ENCODE measurements around the gene LSM14A.
A peak's percentile ranks its signal among the peaks of the same experiment; 100 is the strongest.
"Not testable (repeated sequence)": the region's sequence is repeated elsewhere in the genome, so short reads cannot be mapped to it uniquely, and the experiment has no call there.

The LSM14A gene

DNA sequence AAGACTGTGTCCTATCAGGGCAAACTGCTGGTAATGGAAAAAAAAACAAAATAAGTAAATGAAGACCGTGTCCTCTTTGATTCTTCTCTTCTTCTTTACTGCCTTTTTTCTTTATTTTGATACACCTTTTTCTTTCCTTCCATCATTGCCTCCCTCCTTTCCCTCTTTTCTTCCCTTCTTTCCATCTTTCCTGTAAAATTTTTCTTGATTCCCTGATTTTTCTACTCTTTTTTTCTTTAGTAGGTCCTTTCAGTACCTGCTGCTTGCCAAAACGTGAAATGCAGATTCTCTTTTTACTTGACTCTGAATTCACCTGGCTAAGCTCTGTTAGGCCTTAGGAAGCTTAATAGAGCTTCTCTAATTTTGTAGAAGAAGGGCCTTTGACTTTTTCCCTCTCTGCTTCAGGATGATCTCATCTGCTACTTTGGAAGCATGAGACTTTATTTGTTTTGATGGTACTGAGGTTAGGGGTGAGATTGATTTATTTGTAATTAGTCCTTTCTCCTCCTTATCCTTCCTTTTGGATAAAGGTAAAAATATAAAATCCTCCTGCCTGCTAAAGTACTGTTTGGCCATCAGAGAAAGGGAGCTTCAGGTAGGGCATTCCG is 19.2 kb downstream of the LSM14A start:
- no peak for DNase-seq (ENCODE audit: low spot score)

DNA sequence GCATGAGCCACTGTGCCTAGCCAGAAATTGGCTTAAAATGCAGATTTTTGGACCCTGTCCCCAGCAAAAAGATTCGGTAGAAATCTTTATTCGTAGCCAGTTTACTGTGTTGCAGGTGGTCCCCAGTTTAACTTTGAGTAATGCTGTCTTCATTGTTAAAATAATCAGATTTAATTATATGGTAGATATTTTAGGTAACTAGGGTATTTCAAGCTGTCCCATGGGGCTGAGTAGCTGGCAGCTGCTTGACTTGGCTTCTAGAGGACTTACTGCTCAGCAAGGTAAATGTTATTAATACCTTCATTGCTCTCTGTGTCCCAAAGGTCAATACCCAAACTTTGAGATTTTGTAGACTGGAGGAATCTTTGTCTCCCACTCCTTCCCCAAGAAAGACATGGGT is 21.1 kb downstream of the LSM14A start:
- no peak for DNase-seq (ENCODE audit: low spot score)

DNA sequence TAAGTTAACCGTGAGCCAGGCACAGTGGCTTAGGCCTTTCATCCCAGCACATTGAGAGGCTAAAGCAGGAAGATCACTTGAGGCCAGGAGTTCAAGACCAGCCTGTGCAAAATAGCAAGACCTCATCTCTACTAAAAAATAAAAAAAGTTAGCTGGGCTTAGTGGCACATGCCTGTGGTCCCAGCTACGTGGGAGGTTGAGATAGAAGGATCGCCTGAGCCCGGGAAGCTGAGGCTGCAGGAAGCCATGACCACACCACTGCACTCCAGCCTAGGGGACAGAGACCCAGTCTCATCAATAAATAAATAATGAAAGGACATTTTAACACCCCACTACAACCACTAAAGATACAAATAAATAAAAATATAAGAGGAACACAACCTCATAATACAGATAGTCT is 21.6 kb downstream of the LSM14A start:
- no peak for DNase-seq (ENCODE audit: low spot score)

DNA sequence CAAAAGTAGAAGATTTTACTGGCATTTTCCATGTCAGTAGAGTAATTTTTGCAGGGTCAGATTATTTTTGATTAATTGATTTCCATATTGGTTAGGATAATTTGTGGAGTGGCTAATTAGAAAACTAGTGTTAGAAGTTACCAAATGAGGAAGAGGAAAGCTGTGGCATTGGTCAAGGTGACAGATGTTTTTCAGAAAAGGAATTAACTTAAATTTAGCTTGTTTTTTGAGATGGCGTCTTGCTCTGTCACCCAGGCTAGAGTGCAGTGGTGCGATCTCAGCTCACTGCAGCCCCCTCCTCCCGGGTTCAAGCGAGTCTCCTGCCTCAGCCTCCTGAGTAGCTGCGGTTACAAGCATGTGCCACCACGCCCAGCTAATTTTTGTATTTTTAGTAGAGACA is 28.8 kb downstream of the LSM14A start:
- DNase-seq (ENCODE audit: low spot score), result no peak

DNA sequence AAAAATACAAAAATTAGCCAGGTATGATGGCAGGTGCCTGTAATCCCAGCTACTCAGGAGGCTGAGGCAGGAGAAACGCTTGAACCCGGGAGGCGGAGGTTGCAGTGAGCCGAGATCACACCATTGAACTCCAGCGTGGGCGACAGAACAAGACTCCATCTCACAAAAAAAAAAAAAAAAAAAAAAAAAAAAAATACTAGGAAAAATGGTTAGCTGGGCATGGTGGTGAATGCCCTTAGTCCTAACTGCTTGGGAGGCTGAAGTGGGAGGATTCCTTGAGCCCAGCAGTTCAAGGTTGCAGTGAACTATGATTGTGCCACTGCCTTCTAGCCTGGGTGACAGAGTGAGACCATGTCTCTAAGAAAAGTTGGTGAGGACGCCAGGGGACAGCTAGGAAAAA is 33.0 kb downstream of the LSM14A start:
- DNase-seq (ENCODE audit: low spot score), result not testable (repeated sequence)

DNA sequence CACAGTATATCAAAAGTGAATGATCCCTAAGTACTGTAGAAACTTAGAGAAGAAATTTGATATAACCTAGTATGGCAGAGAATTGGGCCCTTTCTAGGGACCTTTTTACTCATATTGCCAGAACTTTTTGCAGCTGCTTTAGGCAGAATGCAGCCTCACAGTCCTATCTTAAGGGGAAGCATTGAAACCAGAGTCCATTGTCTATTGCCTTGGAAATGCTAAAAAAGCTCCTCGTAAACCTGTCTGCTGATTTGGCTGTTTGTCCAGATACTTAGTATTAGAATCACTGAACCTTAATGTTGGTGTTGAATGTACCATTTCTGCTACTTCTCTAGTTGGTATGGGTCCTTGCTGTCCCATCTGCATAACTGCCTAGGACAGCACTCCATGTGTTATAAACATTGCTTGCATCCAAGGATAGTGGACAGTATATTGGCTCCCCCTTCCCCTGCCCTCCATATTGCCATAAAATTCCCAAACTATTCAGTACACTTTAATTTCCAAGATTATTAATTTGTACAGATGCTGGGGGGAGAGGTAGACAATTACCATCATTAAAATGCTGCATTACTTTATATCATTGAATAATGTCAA is 36.1 kb downstream of the LSM14A start:
- no peak for DNase-seq (ENCODE audit: low spot score)

DNA sequence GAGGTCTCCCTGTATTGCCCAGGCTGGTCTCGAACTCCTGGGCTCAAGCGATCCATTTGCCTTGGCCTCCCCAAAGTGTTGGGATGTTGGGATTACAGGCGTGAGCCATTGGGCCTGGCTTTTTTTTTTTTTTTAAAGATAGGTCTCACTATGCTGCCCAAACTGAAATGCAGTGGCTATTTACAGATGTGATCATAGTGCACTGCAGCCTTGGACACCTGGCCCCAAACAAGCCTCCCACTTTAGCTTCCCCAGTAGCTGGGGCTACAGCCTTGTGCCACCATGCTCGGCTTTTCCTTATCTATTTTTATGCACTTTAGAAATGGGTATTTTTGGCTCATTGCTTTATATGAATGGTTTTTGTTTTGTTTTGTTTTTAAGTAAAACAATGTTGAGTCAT is 37.4 kb downstream of the LSM14A start:
- no peak for DNase-seq (ENCODE audit: low spot score)

DNA sequence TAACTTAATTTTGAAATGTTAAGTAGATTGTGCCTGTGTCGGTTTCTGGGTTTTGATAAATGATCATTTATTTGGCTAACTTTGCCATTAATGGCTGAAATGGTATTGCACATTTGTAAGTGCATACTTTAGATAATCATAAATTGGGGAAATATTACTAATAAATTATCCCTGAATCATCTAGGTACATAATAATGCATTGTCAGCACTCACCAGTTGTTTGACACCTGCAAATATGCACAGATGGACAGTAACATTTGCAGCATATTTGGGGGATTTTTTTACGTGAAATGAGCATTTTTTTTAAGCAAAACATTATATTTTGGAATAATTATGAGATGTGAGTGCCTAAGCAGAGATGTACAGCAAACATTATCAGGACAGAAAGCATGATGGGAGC is 41.0 kb downstream of the LSM14A start:
- DNase-seq (ENCODE audit: low spot score), result no peak

DNA sequence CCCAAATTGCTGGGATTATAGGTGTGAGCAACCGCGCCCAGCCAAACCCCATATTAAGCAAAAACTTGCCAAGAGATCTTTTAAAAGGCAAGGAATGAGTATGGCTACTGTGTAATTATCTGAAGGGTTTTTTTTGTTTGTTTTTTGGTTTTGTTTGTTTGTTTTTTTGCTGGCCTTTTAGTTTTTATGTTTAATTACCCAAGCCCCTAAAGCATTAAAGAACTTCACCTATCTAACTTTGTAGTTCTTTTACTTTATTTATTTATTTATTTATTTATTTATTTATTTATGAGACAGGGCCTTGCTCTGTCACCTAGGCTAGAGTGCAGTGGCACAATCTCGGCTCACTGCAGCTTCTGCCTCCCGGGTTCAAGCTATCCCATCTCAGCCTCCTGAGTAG is 41.7 kb downstream of the LSM14A start:
- DNase-seq (ENCODE audit: low spot score), result no peak

DNA sequence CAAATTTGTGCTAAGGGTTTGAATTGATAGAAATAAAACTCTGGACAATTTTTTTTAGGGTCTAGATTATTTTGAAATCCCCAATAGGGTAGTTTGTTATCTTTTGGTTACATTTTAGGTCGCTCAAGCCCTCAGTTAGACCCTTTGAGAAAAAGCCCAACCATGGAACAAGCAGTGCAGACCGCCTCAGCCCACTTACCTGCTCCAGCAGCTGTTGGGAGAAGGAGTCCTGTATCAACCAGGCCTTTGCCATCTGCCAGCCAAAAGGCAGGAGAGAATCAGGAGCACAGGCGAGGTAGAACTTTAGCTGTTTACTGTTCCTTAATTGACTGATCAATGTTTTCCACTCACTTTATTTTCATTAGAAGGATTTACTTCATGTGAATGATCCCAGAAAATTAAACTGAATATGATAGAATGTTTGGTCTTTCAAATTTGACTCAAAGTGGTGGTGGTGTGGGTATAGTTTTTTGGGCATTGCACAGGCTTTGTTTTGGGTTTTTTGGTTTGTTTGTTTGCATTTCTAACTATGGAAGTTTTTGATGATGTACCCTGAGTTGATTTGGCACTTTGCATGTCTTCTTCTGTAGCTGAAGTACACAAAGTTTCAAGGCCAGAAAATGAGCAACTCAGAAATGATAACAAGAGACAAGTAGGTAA is 42.8 kb downstream of the LSM14A start:
- no peak for DNase-seq (ENCODE audit: low spot score)

DNA sequence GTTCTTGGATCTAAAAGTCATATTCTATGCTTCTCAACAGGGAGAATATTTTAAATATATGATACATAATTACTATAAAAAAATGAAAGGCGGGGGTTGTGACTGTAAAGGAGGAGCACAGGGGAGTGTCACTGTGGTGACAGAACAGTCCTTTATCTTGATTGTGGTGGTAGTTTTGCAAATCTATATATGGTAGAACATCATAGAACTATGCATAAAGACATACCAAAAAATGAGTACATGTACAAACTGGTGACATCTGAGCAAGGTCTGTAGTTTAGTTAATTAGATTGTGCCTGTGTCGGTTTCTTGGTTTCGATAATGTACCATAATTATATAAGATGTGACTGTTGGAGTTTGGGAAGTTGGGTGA is 43.3 kb downstream of the LSM14A start:
- DNase-seq (ENCODE audit: low spot score), result no peak

DNA sequence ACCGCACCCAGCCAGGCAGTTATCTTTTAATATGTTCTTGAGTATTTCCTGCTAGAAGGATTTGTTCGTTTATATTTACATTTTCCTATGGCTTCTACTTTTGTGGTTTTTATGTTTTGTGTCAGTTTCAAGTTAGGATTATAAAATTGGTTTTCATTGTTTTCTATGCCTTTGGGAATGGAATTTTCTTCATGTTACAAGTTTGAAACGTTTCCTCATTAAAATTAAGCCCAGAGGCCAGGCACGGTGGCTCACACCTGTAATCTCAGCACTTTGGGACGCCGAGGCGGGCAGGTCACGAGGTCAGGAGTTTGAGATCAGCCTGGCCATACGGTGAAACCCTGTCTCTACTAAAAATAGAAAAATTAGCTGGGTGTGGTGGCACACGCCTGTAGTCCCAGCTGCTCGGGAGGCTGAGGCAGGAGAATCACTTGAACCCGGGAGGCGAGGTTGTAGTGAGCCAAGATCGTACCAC is 44.5 kb downstream of the LSM14A start:
- DNase-seq (ENCODE audit: low spot score), result not testable (repeated sequence)

DNA sequence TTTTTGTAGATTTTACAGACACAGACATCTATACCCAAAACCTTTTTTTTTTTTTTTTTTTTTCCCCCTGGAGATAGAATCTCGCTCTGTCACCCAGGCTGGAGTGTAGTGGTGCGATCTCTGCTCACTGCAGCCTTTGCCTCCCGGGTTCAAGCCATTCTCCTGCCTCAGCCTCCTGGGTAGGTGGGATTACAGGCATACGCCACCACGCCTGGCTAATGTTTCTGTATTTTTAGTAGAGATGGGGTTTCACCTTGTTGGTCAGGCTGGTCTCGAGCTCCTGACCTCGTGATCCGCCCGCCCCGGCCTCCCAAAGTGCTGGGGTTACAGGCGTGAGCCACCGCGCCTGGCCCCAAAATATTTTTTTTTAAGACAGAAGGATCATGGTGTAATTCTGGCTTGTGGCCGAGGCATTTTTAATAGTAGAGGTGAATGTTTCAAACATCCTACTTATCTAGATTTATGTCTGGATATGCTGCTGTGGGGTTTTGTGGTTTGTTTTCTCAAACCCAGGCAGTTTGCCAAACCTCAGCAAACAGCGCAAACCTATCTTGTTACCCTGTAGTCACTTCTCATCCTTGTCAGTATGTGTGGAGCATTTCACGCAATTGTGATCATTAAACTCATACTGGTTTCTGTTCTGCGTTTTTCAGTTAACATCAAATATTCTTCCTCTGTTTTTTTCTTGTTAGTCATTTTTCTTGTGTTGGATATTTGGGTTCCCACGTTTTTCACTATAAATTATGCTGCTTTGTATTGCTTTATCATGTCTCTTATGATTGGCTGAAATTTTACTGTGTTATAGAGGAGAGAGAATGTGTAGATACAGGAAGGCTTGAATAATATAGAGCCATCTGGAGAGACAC is 45.9 kb downstream of the LSM14A start:
- DNase-seq (ENCODE audit: low spot score), result no peak

DNA sequence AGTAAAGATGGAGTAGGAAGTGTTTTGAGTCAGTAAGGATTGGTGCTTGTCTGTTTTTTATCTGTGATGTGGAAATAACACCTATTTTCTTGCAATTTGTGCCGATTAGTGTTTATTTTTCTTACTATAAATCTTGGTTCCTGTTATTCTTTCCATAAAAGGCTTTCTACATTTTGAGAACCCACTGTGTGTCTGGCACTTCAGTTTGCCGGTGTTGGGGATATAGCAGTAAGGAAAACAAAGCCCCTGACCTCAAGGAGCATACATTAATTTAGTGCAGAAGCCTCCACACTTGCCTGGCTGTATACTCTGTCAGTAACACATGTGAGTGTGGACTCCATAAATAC is 46.5 kb downstream of the LSM14A start:
- DNase-seq (ENCODE audit: low spot score), result no peak

DNA sequence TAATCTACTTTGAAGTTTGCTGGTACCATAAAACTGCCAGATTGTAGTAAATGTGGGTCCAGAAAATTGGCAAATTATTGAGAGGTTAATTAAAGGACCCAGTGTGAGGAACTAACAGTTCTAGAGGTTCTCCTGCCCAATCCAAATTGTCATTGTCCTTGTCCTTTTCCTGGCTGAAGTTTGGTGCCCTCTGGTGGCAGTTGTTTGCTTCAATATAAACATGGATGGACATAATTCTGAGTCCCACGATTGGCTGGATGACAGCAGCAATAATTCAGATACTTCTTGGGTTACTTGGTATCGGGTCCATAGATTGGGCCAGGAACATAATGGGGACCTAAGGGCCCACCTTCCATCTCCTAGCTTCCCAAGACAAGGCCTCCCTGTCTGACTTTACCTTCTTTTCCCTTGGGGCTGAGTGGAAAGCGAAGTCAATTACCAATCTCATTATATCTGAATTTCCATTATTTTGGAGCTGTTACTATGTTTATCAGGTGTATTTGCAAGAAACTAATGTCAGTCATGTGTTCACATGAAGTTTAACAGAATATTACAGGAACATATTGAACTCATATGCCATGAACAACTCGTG is 48.3 kb downstream of the LSM14A start:
- peak; percentile 72 for DNase-seq (ENCODE audit: low spot score)

DNA sequence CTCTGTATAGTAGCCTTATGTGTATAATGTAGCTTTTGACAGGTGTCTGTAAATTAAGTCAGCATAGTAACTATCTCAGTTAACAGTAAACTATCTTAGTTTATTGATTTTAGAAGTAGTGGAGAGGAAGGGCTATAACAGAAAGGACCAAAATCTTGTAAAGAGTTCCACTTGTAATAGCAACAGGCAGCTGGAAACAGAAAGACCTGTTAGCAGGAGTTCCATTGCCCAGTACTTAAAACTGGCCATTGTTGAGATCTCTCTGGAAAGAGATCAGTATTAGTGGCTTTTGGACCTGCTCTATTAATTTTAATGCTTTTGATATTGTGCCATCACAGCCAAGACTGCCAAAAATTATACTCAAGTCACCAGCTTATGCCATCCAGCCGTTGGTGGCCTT is 50.1 kb downstream of the LSM14A start:
- DNase-seq (ENCODE audit: low spot score), result no peak

DNA sequence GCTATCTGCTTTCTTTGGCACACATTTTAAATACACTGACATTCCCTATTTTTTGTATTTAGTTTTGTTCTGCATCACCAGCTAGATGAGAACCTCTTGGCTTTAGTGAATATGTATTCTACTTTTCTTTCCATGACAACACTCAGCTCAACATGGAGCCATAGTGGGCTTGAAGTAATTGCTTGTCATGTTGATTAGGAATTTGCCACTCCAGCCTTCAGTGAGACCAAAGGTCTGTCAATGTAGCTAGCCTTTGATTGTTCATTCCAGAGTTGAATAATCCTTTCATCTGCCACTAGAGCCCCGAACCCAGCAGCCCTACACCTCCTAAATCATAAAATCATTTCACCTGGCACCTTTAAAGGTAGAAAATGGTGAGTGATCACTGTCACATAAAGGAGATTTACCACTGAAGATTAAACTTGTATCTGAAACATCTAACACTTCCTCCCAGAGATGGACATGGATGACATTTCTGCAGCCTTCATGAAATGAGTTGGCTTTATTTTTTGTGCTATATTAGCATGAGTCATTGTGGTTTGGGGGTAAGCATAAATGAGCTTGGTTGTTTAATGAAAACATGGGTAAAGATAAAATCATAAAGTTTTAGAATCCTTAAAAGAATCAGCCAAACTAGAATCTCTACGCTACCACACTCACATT is 52.8 kb downstream of the LSM14A start:
- no peak for DNase-seq (ENCODE audit: low spot score)

DNA sequence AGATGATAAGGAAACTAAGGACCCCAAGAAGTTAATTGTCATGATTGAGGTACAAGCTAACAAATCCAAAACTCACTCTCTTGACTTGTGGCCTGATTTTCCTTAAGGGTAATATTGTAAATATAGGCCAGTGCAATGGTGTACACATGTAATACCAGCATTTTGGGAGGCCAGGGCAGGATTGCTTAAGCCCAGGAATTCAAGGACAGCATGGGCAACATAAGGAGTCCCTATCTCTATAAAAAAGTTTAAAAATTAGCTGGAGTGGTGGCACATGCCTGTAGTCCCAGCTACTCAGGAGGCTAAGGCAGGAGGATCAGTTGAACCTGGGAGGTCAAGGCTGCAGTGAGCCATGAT is 53.3 kb downstream of the LSM14A start:
- DNase-seq (ENCODE audit: low spot score), result no peak

DNA sequence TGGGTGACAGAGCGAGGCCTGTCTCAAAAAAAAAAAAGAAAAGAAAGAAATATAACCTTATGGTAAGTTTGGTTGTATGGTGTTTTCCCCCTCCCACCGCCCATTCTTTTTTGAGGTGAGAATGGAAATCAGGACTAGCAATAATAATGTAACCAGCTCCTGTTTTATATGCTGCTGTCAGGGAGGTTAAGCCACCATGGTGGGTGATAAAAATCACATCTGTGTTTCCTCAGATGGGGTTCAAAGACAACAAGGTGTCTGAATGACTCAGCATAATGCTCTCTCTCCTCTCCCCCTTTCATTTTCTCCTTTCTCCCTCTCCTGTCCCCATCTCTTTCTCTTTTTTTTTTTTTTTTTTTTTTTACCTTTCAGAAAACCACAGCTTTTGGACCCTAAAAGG is 53.7 kb downstream of the LSM14A start:
- no peak for DNase-seq (ENCODE audit: low spot score)

DNA sequence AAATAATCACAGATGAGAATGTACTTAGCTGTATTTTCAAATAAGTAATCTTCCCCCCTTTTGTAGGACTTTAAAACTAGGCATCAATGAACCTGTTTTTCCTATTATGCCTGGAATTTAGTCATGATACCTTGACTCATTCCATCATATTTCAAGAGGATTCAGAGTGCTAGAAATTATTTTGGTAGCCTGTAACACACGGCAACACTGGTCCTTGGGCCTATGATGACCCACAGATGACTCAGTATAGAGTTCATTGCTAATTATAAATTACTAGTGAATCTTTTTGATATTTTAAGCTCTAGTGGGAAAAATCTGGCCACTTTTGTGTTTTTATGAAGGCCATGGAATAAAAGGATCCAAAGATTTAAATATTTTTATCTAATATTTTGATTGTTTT is 56.0 kb downstream of the LSM14A start:
- DNase-seq (ENCODE audit: low spot score), result no peak

DNA sequence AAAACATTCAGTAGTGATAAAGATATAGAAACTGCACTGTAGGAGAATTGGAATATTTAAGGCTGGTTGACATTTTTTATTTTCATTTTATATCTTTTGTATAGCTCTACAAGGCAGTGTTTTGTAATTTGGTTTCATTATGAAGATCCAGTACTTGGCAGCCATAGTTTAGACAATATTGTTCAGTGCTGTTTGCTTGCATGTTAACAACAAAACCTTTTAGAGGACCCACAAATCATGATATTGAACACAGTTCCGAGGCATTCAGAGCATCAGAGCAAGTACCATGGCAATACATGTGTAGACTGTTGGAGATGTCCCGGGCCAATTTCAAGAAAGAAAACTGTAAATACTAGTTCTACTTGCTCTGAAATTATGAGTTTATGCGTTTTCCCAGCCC is 56.5 kb downstream of the LSM14A start:
- peak; percentile 48 for DNase-seq (ENCODE audit: low spot score)

DNA sequence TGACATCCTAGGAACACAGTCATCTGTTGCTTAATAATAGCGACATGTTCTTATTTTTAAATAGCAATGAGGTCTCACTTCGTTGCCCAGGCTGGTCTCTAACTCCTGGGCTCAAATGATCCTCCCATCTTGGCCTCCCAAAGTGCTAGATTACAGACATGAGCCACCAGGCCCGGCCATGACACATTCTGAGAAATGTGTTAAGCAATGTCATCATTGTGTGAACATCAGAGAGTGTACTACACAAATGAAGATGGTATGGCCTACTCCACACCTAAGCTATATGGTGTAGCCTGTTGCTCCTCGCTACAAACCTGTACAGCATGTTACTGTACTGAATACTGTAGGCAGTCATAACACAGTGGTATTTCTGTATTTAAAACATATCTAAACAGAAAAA is 57.4 kb downstream of the LSM14A start:
- no peak for DNase-seq (ENCODE audit: low spot score)

All from globus pallidus (tissue), 1 donor.